ENCODE data around the gene LSAMP. TPM values are rescaled to one million over a fixed set of nuclear protein-coding genes. Genes with fewer than 3 reads are reported as not detected.
"Not testable (repeated sequence)": the region's sequence is repeated elsewhere in the genome, so short reads cannot be mapped to it uniquely, and the experiment has no call there.

Gene LSAMP
- total RNA-seq, 1 experiment from 2014 or later = 0.15 TPM

DNA sequence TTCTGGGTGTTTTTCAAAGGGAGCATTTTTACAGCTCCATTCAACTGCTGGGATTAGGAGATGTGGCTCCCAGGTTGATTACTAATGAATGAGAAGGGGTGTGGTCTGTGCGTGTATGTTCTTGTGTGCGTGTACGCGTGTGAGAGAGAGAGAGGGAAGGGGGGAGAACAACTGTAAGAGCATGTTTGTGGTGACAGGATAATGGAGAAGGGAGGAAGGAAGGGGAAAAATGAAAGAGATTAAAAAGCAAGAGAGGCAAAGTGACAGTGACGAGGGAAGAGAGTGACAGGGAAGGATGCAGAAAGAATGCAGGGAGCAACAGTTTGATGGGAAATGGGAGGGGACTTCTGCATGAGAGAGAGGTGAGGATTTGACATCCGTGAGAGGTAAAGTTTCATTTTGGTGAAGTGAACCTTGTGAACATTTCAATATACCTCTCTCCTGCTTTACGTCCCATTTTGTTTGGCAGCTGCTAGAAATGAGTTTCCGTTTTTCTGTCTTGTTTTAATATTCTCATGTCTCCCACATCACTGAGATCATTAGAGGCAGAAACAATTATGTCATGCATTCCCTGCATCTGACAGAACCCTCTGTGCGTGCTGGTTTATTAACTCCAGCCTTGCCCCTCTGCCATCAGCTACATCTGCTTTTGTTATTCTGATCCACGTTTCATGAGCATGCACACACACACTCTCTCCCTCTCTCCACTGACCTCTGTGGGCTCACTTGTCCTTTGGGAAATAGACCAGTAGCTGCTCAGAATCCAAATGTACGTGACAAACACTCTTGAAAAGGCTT, 660.3 kb downstream of the LSAMP start:
- H2AFZ ChIP-seq (ENCODE audit: low read length) = peak overlapping the region; percentile 73
- peak; percentile 26 for DNase-seq
- H3K4me3 ChIP-seq (ENCODE audit: low read length) = peak overlapping the region; percentile 65
- H3K4me1 ChIP-seq (ENCODE audit: insufficient read depth, low read length) = peaks cover 42% of the 10 kb centered on the region
- intact Hi-C loops (cut with micrococcal nuclease) = loop anchor here (1.0 to 5.0 kb wide), 7 partner anchors 19 to 638 kb away; partner anchors contain the start of gene ZBTB20
- TF ChIP-seq, protein P1, sequence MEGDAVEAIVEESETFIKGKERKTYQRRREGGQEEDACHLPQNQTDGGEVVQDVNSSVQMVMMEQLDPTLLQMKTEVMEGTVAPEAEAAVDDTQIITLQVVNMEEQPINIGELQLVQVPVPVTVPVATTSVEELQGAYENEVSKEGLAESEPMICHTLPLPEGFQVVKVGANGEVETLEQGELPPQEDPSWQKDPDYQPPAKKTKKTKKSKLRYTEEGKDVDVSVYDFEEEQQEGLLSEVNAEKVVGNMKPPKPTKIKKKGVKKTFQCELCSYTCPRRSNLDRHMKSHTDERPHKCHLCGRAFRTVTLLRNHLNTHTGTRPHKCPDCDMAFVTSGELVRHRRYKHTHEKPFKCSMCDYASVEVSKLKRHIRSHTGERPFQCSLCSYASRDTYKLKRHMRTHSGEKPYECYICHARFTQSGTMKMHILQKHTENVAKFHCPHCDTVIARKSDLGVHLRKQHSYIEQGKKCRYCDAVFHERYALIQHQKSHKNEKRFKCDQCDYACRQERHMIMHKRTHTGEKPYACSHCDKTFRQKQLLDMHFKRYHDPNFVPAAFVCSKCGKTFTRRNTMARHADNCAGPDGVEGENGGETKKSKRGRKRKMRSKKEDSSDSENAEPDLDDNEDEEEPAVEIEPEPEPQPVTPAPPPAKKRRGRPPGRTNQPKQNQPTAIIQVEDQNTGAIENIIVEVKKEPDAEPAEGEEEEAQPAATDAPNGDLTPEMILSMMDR (conservative IDR thresholded peaks at IDR 0.05; ENCODE audit: low read depth, low read length) = no peak
- no peak for TF ChIP-seq EZH2 (IDR thresholded peaks at IDR 0.05; ENCODE audit: low read length, unreplicated experiment)
- no peak for TF ChIP-seq EZH2phosphoT487 (IDR thresholded peaks at IDR 0.05; ENCODE audit: borderline replicate concordance, low read length)
- H3K27me3 ChIP-seq (ENCODE audit: low read length) = no peaks in the 10 kb centered on the region
- H3F3A ChIP-seq (ENCODE audit: low read length, unreplicated experiment) = peaks cover 10% of the 10 kb centered on the region
- H3K9me2 ChIP-seq (replicated peaks; ENCODE audit: low read length) = no peaks in the 10 kb centered on the region
- H3K9ac ChIP-seq (ENCODE audit: low read length) = peak overlapping the region; percentile 94
- ATAC-seq = no peak
- H3K4me2 ChIP-seq (ENCODE audit: low read length) = peak overlapping the region; percentile 87
- TSS peak; percentile 59 for BruUV-seq (replicated peaks)
- ChIA-PET POLR2A (ENCODE audit: unreplicated experiment) (interaction anchor here (0.7 to 1.7 kb wide), 5 partner anchors 20 to 344 kb away, joined by 3 to 20 read pairs (median 5); no protein-coding TSS in a partner anchor), CTCF (interaction anchor here (0.6 to 2.0 kb wide), 15 partner anchors 14 to 638 kb away, joined by 3 to 18 read pairs (median 4); no protein-coding TSS in a partner anchor)
- no peaks in the 10 kb centered on the region for H3K79me2 ChIP-seq (ENCODE audit: low read length)
- no peaks in the 10 kb centered on the region for H3K36me3 ChIP-seq (ENCODE audit: low read depth, low read length)
- peak overlapping the region; percentile 96 for H3K27ac ChIP-seq (ENCODE audit: low read length)
- no peaks in the 10 kb centered on the region for H3K9me3 ChIP-seq (ENCODE audit: low read length)
- no peaks in the 10 kb centered on the region for H4K20me1 ChIP-seq (ENCODE audit: low read length)

DNA sequence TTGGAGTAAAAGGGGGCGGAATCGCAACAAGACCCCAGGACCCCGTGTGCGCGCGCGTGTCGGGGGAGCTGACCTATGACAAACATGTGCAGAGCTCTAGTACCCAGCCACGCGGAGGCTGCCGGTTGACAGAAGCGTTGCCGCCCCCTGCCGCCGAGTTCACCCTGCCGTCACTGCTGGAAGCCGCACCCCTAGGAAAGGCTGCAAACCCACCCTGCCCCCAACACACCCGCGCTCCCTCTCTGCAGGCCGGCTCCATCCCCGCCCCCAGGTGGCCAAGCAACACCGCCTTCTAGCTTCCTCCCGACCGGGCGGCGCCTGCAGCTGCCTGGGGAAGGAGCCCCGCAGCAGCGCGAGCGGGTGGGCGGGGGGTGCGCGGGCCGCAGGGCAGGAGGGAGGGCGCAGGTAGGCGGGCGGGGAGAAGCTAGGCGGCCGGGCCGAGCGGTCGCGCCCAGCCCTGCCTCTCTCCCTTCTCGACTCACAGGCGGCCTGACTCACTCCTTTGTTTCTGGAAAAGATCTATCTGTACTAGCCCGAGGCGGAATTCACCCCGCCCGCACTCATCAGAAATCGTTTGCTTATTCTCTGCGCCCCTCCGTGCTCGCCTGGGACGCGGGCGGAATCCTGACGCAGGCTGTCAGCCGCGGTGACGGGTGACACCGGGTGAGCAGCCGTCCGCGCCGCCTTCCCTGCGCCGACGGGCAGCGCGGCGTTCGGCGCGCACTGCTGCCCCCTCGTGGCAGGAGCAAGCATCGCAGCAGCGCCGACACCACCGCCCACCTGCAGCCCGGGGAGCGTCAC, 661.1 kb downstream of the LSAMP start:
- H3K9me3 ChIP-seq (ENCODE audit: low read length) = no peaks in the 10 kb centered on the region
- H3K4me3 ChIP-seq (ENCODE audit: low read length) = peak overlapping the region; percentile 65
- no TSS peak for BruUV-seq (replicated peaks)
- no peaks in the 10 kb centered on the region for H3K36me3 ChIP-seq (ENCODE audit: low read depth, low read length)
- intact Hi-C loops (cut with micrococcal nuclease) = loop anchor here (1.0 kb wide), 6 partner anchors 20 to 637 kb away; partner anchors contain the start of gene ZBTB20
- ChIA-PET CTCF (interaction anchor here (0.6 to 2.0 kb wide), 18 partner anchors 15 to 638 kb away, joined by 3 to 18 read pairs (median 4); no protein-coding TSS in a partner anchor), POLR2A (ENCODE audit: unreplicated experiment) (interaction anchor here (0.6 to 1.7 kb wide), 8 partner anchors 21 to 637 kb away, joined by 3 to 21 read pairs (median 6); no protein-coding TSS in a partner anchor)
- H3K27ac ChIP-seq (ENCODE audit: low read length) = peak overlapping the region; percentile 96
- H2AFZ ChIP-seq (ENCODE audit: low read length) = peak overlapping the region; percentile 73
- peak; percentile 80 for ATAC-seq
- TF ChIP-seq EZH2 (IDR thresholded peaks at IDR 0.05; ENCODE audit: low read length, unreplicated experiment) = no peak
- TF ChIP-seq, protein P1 (conservative IDR thresholded peaks at IDR 0.05; ENCODE audit: low read depth, low read length) = peak; percentile 96
- no peaks in the 10 kb centered on the region for H3K79me2 ChIP-seq (ENCODE audit: low read length)
- H3K4me2 ChIP-seq (ENCODE audit: low read length) = peak overlapping the region; percentile 87
- H3K27me3 ChIP-seq (ENCODE audit: low read length) = no peaks in the 10 kb centered on the region
- H4K20me1 ChIP-seq (ENCODE audit: low read length) = no peaks in the 10 kb centered on the region
- peak overlapping the region; percentile 94 for H3K9ac ChIP-seq (ENCODE audit: low read length)
- H3K4me1 ChIP-seq (ENCODE audit: insufficient read depth, low read length) = peaks cover 34% of the 10 kb centered on the region
- H3K9me2 ChIP-seq (replicated peaks; ENCODE audit: low read length) = no peaks in the 10 kb centered on the region
- peaks cover 3% of the 10 kb centered on the region for H3F3A ChIP-seq (ENCODE audit: low read length, unreplicated experiment)
- peak; percentile 90 for DNase-seq

DNA sequence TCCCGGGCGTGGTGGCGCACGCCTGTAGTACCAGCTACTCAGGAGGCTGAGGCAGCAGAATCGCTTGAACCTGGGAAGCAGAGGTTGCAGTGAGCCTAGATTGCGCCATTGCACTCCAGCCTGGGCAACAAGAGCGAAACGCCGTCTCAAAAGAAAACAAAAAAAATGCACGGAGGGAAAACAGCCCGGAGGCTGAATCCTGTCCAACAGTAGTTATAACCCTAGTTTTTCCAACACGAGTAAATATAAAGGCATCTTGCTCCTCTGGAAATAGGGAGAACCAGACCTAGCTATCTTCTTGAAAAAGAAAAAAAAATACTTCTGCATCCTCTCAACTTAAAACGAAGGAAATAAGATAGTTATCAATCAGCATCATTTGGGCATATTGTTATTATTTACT, 661.9 kb downstream of the LSAMP start:
- intact Hi-C loops (cut with micrococcal nuclease); H3K9me2 ChIP-seq (replicated peaks; ENCODE audit: low read length); H3F3A ChIP-seq (ENCODE audit: low read length, unreplicated experiment); H3K79me2 ChIP-seq (ENCODE audit: low read length); H3K9me3 ChIP-seq (ENCODE audit: low read length); H3K36me3 ChIP-seq (ENCODE audit: low read depth, low read length); ATAC-seq; DNase-seq; H3K27me3 ChIP-seq (ENCODE audit: low read length); H4K20me1 ChIP-seq (ENCODE audit: low read length): not testable (repeated sequence)
- BruUV-seq (replicated peaks) = TSS peak; percentile 53
- CTCF ChIA-PET = interaction anchor here (0.7 to 2.0 kb wide), 7 partner anchors 22 to 564 kb away, joined by 4 to 18 read pairs (median 6); no protein-coding TSS in a partner anchor
- Histone ChIP-seq H3K4me2 (ENCODE audit: low read length) (peak overlapping the region; percentile 87), H3K27ac (ENCODE audit: low read length) (peak overlapping the region; percentile 96), H3K4me1 (ENCODE audit: insufficient read depth, low read length) (peaks cover 28% of the 10 kb centered on the region), H3K9ac (ENCODE audit: low read length) (peak overlapping the region; percentile 94), H2AFZ (ENCODE audit: low read length) (peak overlapping the region; percentile 35; the same call in 1 of the 2 replicates), H3K4me3 (ENCODE audit: low read length) (peak overlapping the region; percentile 65)
- POLR2A ChIA-PET (ENCODE audit: unreplicated experiment) = interaction anchor here (0.6 to 1.7 kb wide), 6 partner anchors 20 to 637 kb away, joined by 3 to 21 read pairs (median 12); no protein-coding TSS in a partner anchor

Data from PC-3 (cell line).